Measurements from ENCODE around the gene UBN1.
"Not testable (repeated sequence)": the region's sequence is repeated elsewhere in the genome, so short reads cannot be mapped to it uniquely, and the experiment has no call there.

Gene UBN1

GRCh38 chr16:4925293-4925607 is 78.0 kb downstream of the UBN1 start:
- peaks cover 9 to 14% of the 10 kb centered on the region in 2 donors for H3K4me1 ChIP-seq (ENCODE audit: control insufficient read depth in 1 of 2, insufficient read depth in 2 of 2, low read length in 2 of 2)

GRCh38 chr16:4925791-4926190 is 78.5 kb downstream of the UBN1 start:
- Histone ChIP-seq H3K4me1 (ENCODE audit: control insufficient read depth in 1 of 2, insufficient read depth in 2 of 2, low read length in 2 of 2) (peaks cover 9 to 14% of the 10 kb centered on the region in 2 donors), H3K9ac (ENCODE audit: low read depth in 1 of 2, low read length in 2 of 2) (no peak overlapping the region), H3K9me3 (ENCODE audit: control insufficient read depth in 1 of 2, low read length in 2 of 2) (peaks cover 3 to 8% of the 10 kb centered on the region in 2 donors), H3K27ac (ENCODE audit: low read depth, low read length) (no peak overlapping the region), H3K27me3 (ENCODE audit: control insufficient read depth in 1 of 2, insufficient read depth in 2 of 2, low read length in 2 of 2) (no peaks in the 10 kb centered on the region), H3K36me3 (ENCODE audit: control insufficient read depth in 1 of 2, insufficient read depth in 2 of 2, low read length in 2 of 2) (no peaks in the 10 kb centered on the region), H3K4me3 (ENCODE audit: low read depth in 1 of 2, low read length in 2 of 2) (no peak overlapping the region)

More at GRCh38 chr16:4925293-4925607, 78.0 kb downstream of the UBN1 start:
- no peak overlapping the region for H3K27ac ChIP-seq (ENCODE audit: low read depth, low read length)
- H3K4me3 ChIP-seq (ENCODE audit: low read depth in 1 of 2, low read length in 2 of 2), result no peak overlapping the region
- no peak overlapping the region for H3K9ac ChIP-seq (ENCODE audit: low read depth in 1 of 2, low read length in 2 of 2)
- H3K27me3 ChIP-seq (ENCODE audit: control insufficient read depth in 1 of 2, insufficient read depth in 2 of 2, low read length in 2 of 2), result no peaks in the 10 kb centered on the region
- H3K9me3 ChIP-seq (ENCODE audit: control insufficient read depth in 1 of 2, low read length in 2 of 2), result peaks cover 3 to 8% of the 10 kb centered on the region in 2 donors
- no peaks in the 10 kb centered on the region for H3K36me3 ChIP-seq (ENCODE audit: control insufficient read depth in 1 of 2, insufficient read depth in 2 of 2, low read length in 2 of 2)

GRCh38 chr16:4926928-4927327 is 79.6 kb downstream of the UBN1 start:
- peaks cover 3 to 8% of the 10 kb centered on the region in 2 donors for H3K9me3 ChIP-seq (ENCODE audit: control insufficient read depth in 1 of 2, low read length in 2 of 2)
- no peak overlapping the region for H3K27ac ChIP-seq (ENCODE audit: low read depth, low read length)
- no peak overlapping the region for H3K4me3 ChIP-seq (ENCODE audit: low read depth in 1 of 2, low read length in 2 of 2)
- no peaks in the 10 kb centered on the region for H3K36me3 ChIP-seq (ENCODE audit: control insufficient read depth in 1 of 2, insufficient read depth in 2 of 2, low read length in 2 of 2)
- H3K27me3 ChIP-seq (ENCODE audit: control insufficient read depth in 1 of 2, insufficient read depth in 2 of 2, low read length in 2 of 2), result no peaks in the 10 kb centered on the region
- peaks cover 9 to 14% of the 10 kb centered on the region in 2 donors for H3K4me1 ChIP-seq (ENCODE audit: control insufficient read depth in 1 of 2, insufficient read depth in 2 of 2, low read length in 2 of 2)
- no peak overlapping the region for H3K9ac ChIP-seq (ENCODE audit: low read depth in 1 of 2, low read length in 2 of 2)

GRCh38 chr16:4927661-4928060 is 80.4 kb downstream of the UBN1 start:
- peaks cover 9 to 14% of the 10 kb centered on the region in 2 donors for H3K4me1 ChIP-seq (ENCODE audit: control insufficient read depth in 1 of 2, insufficient read depth in 2 of 2, low read length in 2 of 2)
- no peak overlapping the region for H3K4me3 ChIP-seq (ENCODE audit: low read depth in 1 of 2, low read length in 2 of 2)
- H3K27me3 ChIP-seq (ENCODE audit: control insufficient read depth in 1 of 2, insufficient read depth in 2 of 2, low read length in 2 of 2), result no peaks in the 10 kb centered on the region
- H3K27ac ChIP-seq (ENCODE audit: low read depth, low read length), result no peak overlapping the region
- no peak overlapping the region for H3K9ac ChIP-seq (ENCODE audit: low read depth in 1 of 2, low read length in 2 of 2)
- H3K9me3 ChIP-seq (ENCODE audit: control insufficient read depth in 1 of 2, low read length in 2 of 2), result peaks cover 3 to 8% of the 10 kb centered on the region in 2 donors
- no peaks in the 10 kb centered on the region for H3K36me3 ChIP-seq (ENCODE audit: control insufficient read depth in 1 of 2, insufficient read depth in 2 of 2, low read length in 2 of 2)

- Histone ChIP-seq H3K27ac (ENCODE audit: low read depth, low read length) (no peak overlapping the region), H3K9me3 (ENCODE audit: control insufficient read depth in 1 of 2, low read length in 2 of 2) (peaks cover 3 to 8% of the 10 kb centered on the region in 2 donors), H3K9ac (ENCODE audit: low read depth in 1 of 2, low read length in 2 of 2) (no peak overlapping the region), H3K4me1 (ENCODE audit: control insufficient read depth in 1 of 2, insufficient read depth in 2 of 2, low read length in 2 of 2) (peaks cover 9 to 14% of the 10 kb centered on the region in 2 donors), H3K4me3 (ENCODE audit: low read depth in 1 of 2, low read length in 2 of 2) (no peak overlapping the region), H3K36me3 (ENCODE audit: control insufficient read depth in 1 of 2, insufficient read depth in 2 of 2, low read length in 2 of 2) (no peaks in the 10 kb centered on the region), H3K27me3 (ENCODE audit: control insufficient read depth in 1 of 2, insufficient read depth in 2 of 2, low read length in 2 of 2) (no peaks in the 10 kb centered on the region)
Observed at GRCh38 chr16:4928227-4928626, 80.9 kb downstream of the UBN1 start.

GRCh38 chr16:4929619-4930018 is 82.3 kb downstream of the UBN1 start:
- not testable (repeated sequence) for H3K36me3 ChIP-seq (ENCODE audit: control insufficient read depth in 1 of 2, insufficient read depth in 2 of 2, low read length in 2 of 2); H3K4me3 ChIP-seq (ENCODE audit: low read depth in 1 of 2, low read length in 2 of 2); H3K9me3 ChIP-seq (ENCODE audit: control insufficient read depth in 1 of 2, low read length in 2 of 2); H3K27ac ChIP-seq (ENCODE audit: low read depth, low read length); H3K9ac ChIP-seq (ENCODE audit: low read depth in 1 of 2, low read length in 2 of 2); H3K27me3 ChIP-seq (ENCODE audit: control insufficient read depth in 1 of 2, insufficient read depth in 2 of 2, low read length in 2 of 2)
- H3K4me1 ChIP-seq (ENCODE audit: control insufficient read depth in 1 of 2, insufficient read depth in 2 of 2, low read length in 2 of 2), result peaks cover 10 to 22% of the 10 kb centered on the region in 2 donors

- H3K4me3 ChIP-seq (ENCODE audit: low read depth in 1 of 2, low read length in 2 of 2), result no peak overlapping the region
- H3K27ac ChIP-seq (ENCODE audit: low read depth, low read length), result no peak overlapping the region
- H3K4me1 ChIP-seq (ENCODE audit: control insufficient read depth in 1 of 2, insufficient read depth in 2 of 2, low read length in 2 of 2), result peaks cover 6 to 15% of the 10 kb centered on the region in 2 donors
- no peaks in the 10 kb centered on the region for H3K27me3 ChIP-seq (ENCODE audit: control insufficient read depth in 1 of 2, insufficient read depth in 2 of 2, low read length in 2 of 2)
- H3K9ac ChIP-seq (ENCODE audit: low read depth in 1 of 2, low read length in 2 of 2), result no peak overlapping the region
- peaks cover 3 to 8% of the 10 kb centered on the region in 2 donors for H3K9me3 ChIP-seq (ENCODE audit: control insufficient read depth in 1 of 2, low read length in 2 of 2)
- H3K36me3 ChIP-seq (ENCODE audit: control insufficient read depth in 1 of 2, insufficient read depth in 2 of 2, low read length in 2 of 2), result no peaks in the 10 kb centered on the region
Observed at GRCh38 chr16:4931381-4931780, 84.1 kb downstream of the UBN1 start.
